Hepatocyte (in vitro differentiated cells): ENCODE results near the gene MYLIP.

Source experiments
- EZH2 ChIP-seq: fragments of 200-600 bp; sonication (generic); IDR thresholded peaks from 2 replicates; pipeline ENCODE4 v1.6.1; 2016; ENCODE audit warnings: antibody characterized with exemption, mild to moderate bottlenecking, borderline replicate concordance
- TF ChIP-seq, protein P1 (sequence below): fragments of 200-600 bp; sonication (generic); IDR thresholded peaks from 2 replicates; pipeline ENCODE4 v1.5.1; 2016; ENCODE audit warnings: antibody characterized with exemption, mild to moderate bottlenecking; ENCODE audit not compliant: poor library complexity

DNA sequence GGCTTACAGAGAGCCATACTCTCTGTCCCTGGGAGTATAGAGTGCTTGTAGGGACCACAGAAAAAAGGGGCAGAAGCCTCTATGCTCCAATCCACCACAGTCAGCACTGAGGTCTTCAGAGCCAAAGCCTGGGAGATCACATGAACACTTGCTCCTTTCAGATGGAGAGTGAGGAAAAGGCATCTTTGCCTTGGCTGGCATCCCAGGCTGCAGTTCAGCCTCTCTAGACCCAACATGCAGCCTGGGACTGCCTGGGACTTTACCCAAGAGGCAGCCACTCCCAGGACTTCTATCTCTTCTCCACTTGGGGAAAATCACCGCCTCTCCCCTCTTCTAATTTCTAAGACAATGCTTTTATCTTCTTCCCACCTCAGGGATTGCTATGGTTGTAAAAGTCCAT is 46.5 kb upstream of the MYLIP start:
- TF ChIP-seq, protein P1, sequence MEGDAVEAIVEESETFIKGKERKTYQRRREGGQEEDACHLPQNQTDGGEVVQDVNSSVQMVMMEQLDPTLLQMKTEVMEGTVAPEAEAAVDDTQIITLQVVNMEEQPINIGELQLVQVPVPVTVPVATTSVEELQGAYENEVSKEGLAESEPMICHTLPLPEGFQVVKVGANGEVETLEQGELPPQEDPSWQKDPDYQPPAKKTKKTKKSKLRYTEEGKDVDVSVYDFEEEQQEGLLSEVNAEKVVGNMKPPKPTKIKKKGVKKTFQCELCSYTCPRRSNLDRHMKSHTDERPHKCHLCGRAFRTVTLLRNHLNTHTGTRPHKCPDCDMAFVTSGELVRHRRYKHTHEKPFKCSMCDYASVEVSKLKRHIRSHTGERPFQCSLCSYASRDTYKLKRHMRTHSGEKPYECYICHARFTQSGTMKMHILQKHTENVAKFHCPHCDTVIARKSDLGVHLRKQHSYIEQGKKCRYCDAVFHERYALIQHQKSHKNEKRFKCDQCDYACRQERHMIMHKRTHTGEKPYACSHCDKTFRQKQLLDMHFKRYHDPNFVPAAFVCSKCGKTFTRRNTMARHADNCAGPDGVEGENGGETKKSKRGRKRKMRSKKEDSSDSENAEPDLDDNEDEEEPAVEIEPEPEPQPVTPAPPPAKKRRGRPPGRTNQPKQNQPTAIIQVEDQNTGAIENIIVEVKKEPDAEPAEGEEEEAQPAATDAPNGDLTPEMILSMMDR, result no peak
- no peak for TF ChIP-seq EZH2
